Fibroblast of lung (primary cell): Measurements from ENCODE around the gene EXOSC3.

Source experiments
- EZH2 ChIP-seq: IDR thresholded peaks from 2 replicates; pipeline ENCODE4 v1.5.1; 2012; ENCODE audit warnings: low read length, control low read depth, mild to moderate bottlenecking; ENCODE audit errors: missing control alignments
- TF ChIP-seq, protein P1 (sequence below), 2 donors: IDR thresholded peaks in 1 of 2; conservative IDR thresholded peaks in 1 of 2; 1 replicate in 1 of 2; 2 replicates in 1 of 2; pipeline ENCODE4 v1.5.1; 2011 to 2012; ENCODE audit warnings: low read length in 2 of 2, control low read depth in 1 of 2, inconsistent platforms in 1 of 2, low read depth in 1 of 2, mild to moderate bottlenecking in 1 of 2

DNA sequence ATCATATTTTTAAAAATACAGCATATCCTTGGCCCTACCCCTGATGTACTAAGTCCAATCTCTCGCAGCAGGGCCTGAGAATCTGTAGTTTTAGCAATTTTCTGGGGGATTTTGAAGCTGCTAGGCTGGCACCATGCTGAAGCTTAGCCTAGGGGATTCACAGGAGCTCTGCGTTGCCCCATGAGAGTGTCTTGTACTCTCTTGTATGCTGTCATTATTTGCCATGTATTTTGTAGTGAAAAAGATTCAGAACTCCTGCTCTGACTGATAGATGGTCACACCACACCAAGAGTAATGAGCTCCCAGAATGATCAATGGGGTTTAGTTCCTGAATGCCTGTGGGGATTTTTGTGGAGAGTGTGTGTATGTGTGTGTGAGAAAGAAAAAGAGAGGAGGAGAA is 51.9 kb downstream of the EXOSC3 start:
- TF ChIP-seq, protein P1, sequence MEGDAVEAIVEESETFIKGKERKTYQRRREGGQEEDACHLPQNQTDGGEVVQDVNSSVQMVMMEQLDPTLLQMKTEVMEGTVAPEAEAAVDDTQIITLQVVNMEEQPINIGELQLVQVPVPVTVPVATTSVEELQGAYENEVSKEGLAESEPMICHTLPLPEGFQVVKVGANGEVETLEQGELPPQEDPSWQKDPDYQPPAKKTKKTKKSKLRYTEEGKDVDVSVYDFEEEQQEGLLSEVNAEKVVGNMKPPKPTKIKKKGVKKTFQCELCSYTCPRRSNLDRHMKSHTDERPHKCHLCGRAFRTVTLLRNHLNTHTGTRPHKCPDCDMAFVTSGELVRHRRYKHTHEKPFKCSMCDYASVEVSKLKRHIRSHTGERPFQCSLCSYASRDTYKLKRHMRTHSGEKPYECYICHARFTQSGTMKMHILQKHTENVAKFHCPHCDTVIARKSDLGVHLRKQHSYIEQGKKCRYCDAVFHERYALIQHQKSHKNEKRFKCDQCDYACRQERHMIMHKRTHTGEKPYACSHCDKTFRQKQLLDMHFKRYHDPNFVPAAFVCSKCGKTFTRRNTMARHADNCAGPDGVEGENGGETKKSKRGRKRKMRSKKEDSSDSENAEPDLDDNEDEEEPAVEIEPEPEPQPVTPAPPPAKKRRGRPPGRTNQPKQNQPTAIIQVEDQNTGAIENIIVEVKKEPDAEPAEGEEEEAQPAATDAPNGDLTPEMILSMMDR (conservative IDR thresholded peaks at IDR 0.05 in 1 of 2, IDR thresholded peaks at IDR 0.05 in 1 of 2; ENCODE audit: low read depth in 1 of 2, low read length in 2 of 2), result no peak
- no peak for TF ChIP-seq EZH2
